ENCODE results near the gene MTMR1. TPM values are rescaled to one million over a fixed set of nuclear protein-coding genes. Genes with fewer than 3 reads are reported as not detected.
A peak's percentile ranks its signal among the peaks of the same experiment; 100 is the strongest.

The MTMR1 gene
- total RNA-seq (2021) (19.8 and 23.6 TPM in 2 replicates), Bru-seq, nascent RNA (percentile 71 among the genes with signal in this experiment), BruChase-seq, experiment 1, labeled RNA remaining after a 2-hour chase (percentile 66 among the genes with signal in this experiment), BruChase-seq, experiment 2, labeled RNA remaining after a 6-hour chase (percentile 67 among the genes with signal in this experiment)
- long read RNA-seq, partial matches to known transcripts, result 32 of 36 reads
- long read RNA-seq, other reads (novel, unspliced or antisense), result 4 of 36 reads

- Histone ChIP-seq H3K4me3 (ENCODE audit: low read depth, low read length, poor library complexity, severe bottlenecking) (peak within 1 kb of the TSS; percentile 55), H3K4me1 (ENCODE audit: insufficient read depth, low read length, poor library complexity, severe bottlenecking) (no peaks in the 10 kb centered on the region), H3K27ac (ENCODE audit: low read depth, low read length, poor library complexity, severe bottlenecking) (no peak within 1 kb of the TSS), H3K27me3 (replicated peaks; ENCODE audit: insufficient read depth, low read depth, low read length, poor library complexity) (no peaks in the 10 kb centered on the region), H3K9me3 (ENCODE audit: low read depth, low read length, poor library complexity, severe bottlenecking) (no peaks in the 10 kb centered on the region), H3K36me3 (ENCODE audit: insufficient read depth, low read length, poor library complexity, severe bottlenecking) (no peaks in the 10 kb centered on the region)
- peak; percentile 35 for DNase-seq (ENCODE audit: low spot score)
- CTCF ChIA-PET, result interaction anchor here (0.5 to 0.7 kb wide), 2 partner anchors 247 to 743 kb away, joined by 3 read pairs; no protein-coding TSS in a partner anchor
- BruUV-seq (replicated peaks), result no TSS peak
- intact Hi-C loops (cut with micrococcal nuclease; ENCODE audit: unreplicated experiment), result no loop called here
- TF ChIP-seq EZH2 (IDR thresholded peaks at IDR 0.05; ENCODE audit: borderline replicate concordance, low read depth, low read length, poor library complexity, severe bottlenecking) (no peak), CTCF (conservative IDR thresholded peaks at IDR 0.05; ENCODE audit: low read depth, low read length) (no peak)
- POLR2A ChIA-PET (ENCODE audit: low non-redundant PET), result no interaction called here
Measured at GRCh38 chrX:150692831-150693724, at the start of gene MTMR1. Gene MTMR1 (plus strand): TSS chrX:150693396. CDS start chrX:150693531, 135 bp downstream.

GRCh38 chrX:150643958-150644357 is 49.2 kb upstream of the MTMR1 start:
- no peak for TF ChIP-seq EZH2 (IDR thresholded peaks at IDR 0.05; ENCODE audit: borderline replicate concordance, low read depth, low read length, poor library complexity, severe bottlenecking)
- no peak for TF ChIP-seq CTCF (conservative IDR thresholded peaks at IDR 0.05; ENCODE audit: low read depth, low read length)
- intact Hi-C loops (cut with micrococcal nuclease; ENCODE audit: unreplicated experiment), result no loop called here

GRCh38 chrX:150644422-150644821 is 48.8 kb upstream of the MTMR1 start:
- no peaks in the 10 kb centered on the region for H3K27me3 ChIP-seq (replicated peaks; ENCODE audit: insufficient read depth, low read depth, low read length, poor library complexity)
- ChIA-PET CTCF (no interaction called here), POLR2A (ENCODE audit: low non-redundant PET) (no interaction called here)
- no TSS peak for BruUV-seq (replicated peaks)
- no peaks in the 10 kb centered on the region for H3K9me3 ChIP-seq (ENCODE audit: low read depth, low read length, poor library complexity, severe bottlenecking)
- TF ChIP-seq CTCF (conservative IDR thresholded peaks at IDR 0.05; ENCODE audit: low read depth, low read length), result no peak
- no peak for TF ChIP-seq EZH2 (IDR thresholded peaks at IDR 0.05; ENCODE audit: borderline replicate concordance, low read depth, low read length, poor library complexity, severe bottlenecking)
- H3K36me3 ChIP-seq (ENCODE audit: insufficient read depth, low read length, poor library complexity, severe bottlenecking), result no peaks in the 10 kb centered on the region
- H3K4me3 ChIP-seq (ENCODE audit: low read depth, low read length, poor library complexity, severe bottlenecking), result no peak overlapping the region
- no peak for DNase-seq (ENCODE audit: low spot score)
- H3K4me1 ChIP-seq (ENCODE audit: insufficient read depth, low read length, poor library complexity, severe bottlenecking), result no peaks in the 10 kb centered on the region
- intact Hi-C loops (cut with micrococcal nuclease; ENCODE audit: unreplicated experiment), result no loop called here
- H3K27ac ChIP-seq (ENCODE audit: low read depth, low read length, poor library complexity, severe bottlenecking), result no peak overlapping the region

More at GRCh38 chrX:150643958-150644357, 49.2 kb upstream of the MTMR1 start:
- no peak for DNase-seq (ENCODE audit: low spot score)
- no peaks in the 10 kb centered on the region for H3K36me3 ChIP-seq (ENCODE audit: insufficient read depth, low read length, poor library complexity, severe bottlenecking)
- ChIA-PET CTCF (interaction anchor here (0.7 kb wide), 1 partner anchor 278 kb away, joined by 4 read pairs; no protein-coding TSS in a partner anchor), POLR2A (ENCODE audit: low non-redundant PET) (no interaction called here)
- no peak overlapping the region for H3K27ac ChIP-seq (ENCODE audit: low read depth, low read length, poor library complexity, severe bottlenecking)
- H3K9me3 ChIP-seq (ENCODE audit: low read depth, low read length, poor library complexity, severe bottlenecking), result no peaks in the 10 kb centered on the region
- H3K4me3 ChIP-seq (ENCODE audit: low read depth, low read length, poor library complexity, severe bottlenecking), result no peak overlapping the region
- no peaks in the 10 kb centered on the region for H3K4me1 ChIP-seq (ENCODE audit: insufficient read depth, low read length, poor library complexity, severe bottlenecking)
- no peaks in the 10 kb centered on the region for H3K27me3 ChIP-seq (replicated peaks; ENCODE audit: insufficient read depth, low read depth, low read length, poor library complexity)
- BruUV-seq (replicated peaks), result no TSS peak

All from A673 (cell line).